Cardiac muscle cell (in vitro differentiated cells and primary cell): ENCODE measurements around the gene TSPAN9. TPM values are rescaled to one million over a fixed set of nuclear protein-coding genes. Genes with fewer than 3 reads are reported as not detected.

Source experiments
- DNase-seq, 2 donors: peaks; one replicate each; pipeline versions ENCODE4 v3.0.0 to v3.0.0-alpha.2; 2010 to 2017; ENCODE audit warnings: low read depth in 1 of 2, low spot score in 1 of 2
- H3K27ac ChIP-seq: fragments of 200-600 bp; sonication (generic); 2 replicates; pipeline ENCODE4 v1.5.1; 2016
- H3K27me3 ChIP-seq: fragments of 200-600 bp; sonication (generic); 2 replicates; pipeline ENCODE4 v1.6.0; 2016; ENCODE audit warnings: control low read depth
- H3K36me3 ChIP-seq: fragments of 200-600 bp; sonication (generic); 2 replicates; pipeline ENCODE4 v1.5.1; 2016; ENCODE audit warnings: control low read depth
- H3K4me1 ChIP-seq: fragments of 200-600 bp; sonication (generic); 2 replicates; pipeline ENCODE4 v1.8.1; 2017; ENCODE audit warnings: low read depth, mild to moderate bottlenecking, mixed run types
- H3K4me3 ChIP-seq: fragments of 200-600 bp; sonication (generic); 2 replicates; pipeline ENCODE4 v1.5.1; 2016; ENCODE audit warnings: mild to moderate bottlenecking
- H3K9me3 ChIP-seq: fragments of 200-600 bp; sonication (generic); 2 replicates; pipeline ENCODE4 v1.5.1; 2017; ENCODE audit warnings: low read depth, mild to moderate bottlenecking, control low read depth
- polyA plus RNA-seq: library from polyadenylated mRNA; unstranded; fragments of >200 nt; fragmentation: Nextera tagmentation; extraction: Ambion mirVana; gene quantifications from 2 replicates; pipeline ENCODE4 v1.2.1, GENCODE V29; 2016
- total RNA-seq: library from RNA; depleted of rRNA; stranded (reverse); fragments of >200 nt; gene quantifications from 2 replicates; pipeline ENCODE4 v1.2.3, GENCODE V29; 2016
- TF ChIP-seq, protein P1 (sequence below): IDR thresholded peaks from 2 replicates; pipeline ENCODE4 v1.5.1; 2012; ENCODE audit warnings: low read depth, mild to moderate bottlenecking, low read length

Gene TSPAN9
- total and polyA plus RNA-seq, 2 experiments from 2014 or later: 13.3 to 199 TPM

DNA sequence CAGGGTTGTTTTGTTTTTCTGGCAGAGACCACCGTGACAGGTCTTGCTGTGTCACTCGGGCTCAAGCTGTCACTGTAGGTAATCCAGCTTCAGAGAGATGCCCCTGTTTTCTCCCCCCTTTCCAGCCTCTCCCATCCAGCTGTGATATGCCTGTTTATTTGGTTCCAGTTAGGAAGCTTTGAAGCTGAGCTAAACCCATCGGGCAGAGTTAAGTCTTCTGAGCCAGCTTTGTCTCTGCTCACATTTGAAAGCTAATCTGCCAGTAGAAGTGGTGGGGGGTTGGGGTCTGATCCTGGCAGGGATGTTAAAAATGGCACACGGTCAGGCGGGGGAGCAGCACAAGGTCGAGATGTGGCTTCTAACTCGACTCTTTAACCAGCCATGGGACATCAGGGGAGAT lies 130.0 kb downstream of the TSPAN9 start:
- peak overlapping the region; percentile 93 for H3K27ac ChIP-seq
- H3K27me3 ChIP-seq: no peaks in the 10 kb centered on the region
- H3K4me3 ChIP-seq: no peak overlapping the region
- H3K4me1 ChIP-seq: peaks cover 63% of the 10 kb centered on the region
- peak in 1 of 2 donors; percentile 73 for DNase-seq
- H3K36me3 ChIP-seq: no peaks in the 10 kb centered on the region
- TF ChIP-seq, protein P1, sequence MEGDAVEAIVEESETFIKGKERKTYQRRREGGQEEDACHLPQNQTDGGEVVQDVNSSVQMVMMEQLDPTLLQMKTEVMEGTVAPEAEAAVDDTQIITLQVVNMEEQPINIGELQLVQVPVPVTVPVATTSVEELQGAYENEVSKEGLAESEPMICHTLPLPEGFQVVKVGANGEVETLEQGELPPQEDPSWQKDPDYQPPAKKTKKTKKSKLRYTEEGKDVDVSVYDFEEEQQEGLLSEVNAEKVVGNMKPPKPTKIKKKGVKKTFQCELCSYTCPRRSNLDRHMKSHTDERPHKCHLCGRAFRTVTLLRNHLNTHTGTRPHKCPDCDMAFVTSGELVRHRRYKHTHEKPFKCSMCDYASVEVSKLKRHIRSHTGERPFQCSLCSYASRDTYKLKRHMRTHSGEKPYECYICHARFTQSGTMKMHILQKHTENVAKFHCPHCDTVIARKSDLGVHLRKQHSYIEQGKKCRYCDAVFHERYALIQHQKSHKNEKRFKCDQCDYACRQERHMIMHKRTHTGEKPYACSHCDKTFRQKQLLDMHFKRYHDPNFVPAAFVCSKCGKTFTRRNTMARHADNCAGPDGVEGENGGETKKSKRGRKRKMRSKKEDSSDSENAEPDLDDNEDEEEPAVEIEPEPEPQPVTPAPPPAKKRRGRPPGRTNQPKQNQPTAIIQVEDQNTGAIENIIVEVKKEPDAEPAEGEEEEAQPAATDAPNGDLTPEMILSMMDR: no peak
- H3K9me3 ChIP-seq: no peaks in the 10 kb centered on the region

DNA sequence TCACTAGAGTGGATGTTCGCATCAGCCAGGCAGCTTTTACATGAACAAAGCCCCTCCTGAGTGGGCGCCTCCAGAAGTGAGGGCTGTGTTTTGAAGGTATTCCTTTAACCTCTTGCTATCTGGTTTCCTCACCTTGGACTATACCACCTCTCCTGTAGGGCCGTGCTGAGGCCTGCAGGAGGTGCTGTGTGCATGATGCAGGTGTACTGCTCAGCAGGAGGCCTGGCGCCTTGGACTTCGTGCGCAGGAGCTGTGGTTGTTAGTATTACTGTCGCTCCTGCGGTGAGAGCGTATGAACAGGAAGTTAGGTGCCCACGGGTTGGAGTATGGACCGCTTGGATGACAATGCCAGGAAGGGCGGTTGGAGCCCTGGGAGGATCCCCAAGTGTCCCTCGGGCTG lies 130.7 kb downstream of the TSPAN9 start:
- Histone ChIP-seq H3K4me3 (no peak overlapping the region), H3K9me3 (no peaks in the 10 kb centered on the region), H3K27ac (peak overlapping the region; percentile 93), H3K36me3 (no peaks in the 10 kb centered on the region), H3K27me3 (no peaks in the 10 kb centered on the region), H3K4me1 (peaks cover 62% of the 10 kb centered on the region)
- DNase-seq: peak in 1 of 2 donors; percentile 39
- TF ChIP-seq, protein P1: peak; percentile 17

GRCh38 chr12:3213188-3213587 lies 136.0 kb downstream of the TSPAN9 start:
- H3K27me3 ChIP-seq: no peaks in the 10 kb centered on the region
- peak in 1 of 2 donors; percentile 86 for DNase-seq
- H3K36me3 ChIP-seq: no peaks in the 10 kb centered on the region
- no peak overlapping the region for H3K4me3 ChIP-seq
- no peaks in the 10 kb centered on the region for H3K9me3 ChIP-seq
- TF ChIP-seq, protein P1: no peak
- H3K4me1 ChIP-seq: peaks cover 48% of the 10 kb centered on the region
- peak overlapping the region; percentile 96 for H3K27ac ChIP-seq

DNA sequence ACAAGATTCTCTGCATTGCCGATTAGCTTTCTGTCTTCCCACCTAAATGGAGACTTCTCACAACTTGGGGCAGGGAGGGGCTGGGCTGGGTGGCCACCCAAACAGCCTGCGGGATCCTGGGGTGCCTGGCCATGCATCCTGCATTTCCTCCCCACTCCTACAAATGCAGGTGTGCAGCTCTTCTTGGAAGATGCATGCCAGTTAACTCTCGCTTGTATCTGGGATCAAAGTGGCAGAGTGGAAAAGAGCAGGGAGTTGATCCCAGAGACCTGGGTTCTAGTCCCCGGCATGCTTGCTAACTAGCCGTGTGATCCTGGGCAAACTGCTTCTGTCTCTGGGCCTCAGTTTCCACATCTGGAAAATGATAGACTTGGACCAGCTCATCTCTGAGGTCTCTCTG lies 136.6 kb downstream of the TSPAN9 start:
- no peak for DNase-seq
- no peaks in the 10 kb centered on the region for H3K9me3 ChIP-seq
- H3K36me3 ChIP-seq: no peaks in the 10 kb centered on the region
- H3K4me3 ChIP-seq: no peak overlapping the region
- peaks cover 48% of the 10 kb centered on the region for H3K4me1 ChIP-seq
- H3K27ac ChIP-seq: peak overlapping the region; percentile 96
- TF ChIP-seq, protein P1: no peak
- H3K27me3 ChIP-seq: no peaks in the 10 kb centered on the region

DNA sequence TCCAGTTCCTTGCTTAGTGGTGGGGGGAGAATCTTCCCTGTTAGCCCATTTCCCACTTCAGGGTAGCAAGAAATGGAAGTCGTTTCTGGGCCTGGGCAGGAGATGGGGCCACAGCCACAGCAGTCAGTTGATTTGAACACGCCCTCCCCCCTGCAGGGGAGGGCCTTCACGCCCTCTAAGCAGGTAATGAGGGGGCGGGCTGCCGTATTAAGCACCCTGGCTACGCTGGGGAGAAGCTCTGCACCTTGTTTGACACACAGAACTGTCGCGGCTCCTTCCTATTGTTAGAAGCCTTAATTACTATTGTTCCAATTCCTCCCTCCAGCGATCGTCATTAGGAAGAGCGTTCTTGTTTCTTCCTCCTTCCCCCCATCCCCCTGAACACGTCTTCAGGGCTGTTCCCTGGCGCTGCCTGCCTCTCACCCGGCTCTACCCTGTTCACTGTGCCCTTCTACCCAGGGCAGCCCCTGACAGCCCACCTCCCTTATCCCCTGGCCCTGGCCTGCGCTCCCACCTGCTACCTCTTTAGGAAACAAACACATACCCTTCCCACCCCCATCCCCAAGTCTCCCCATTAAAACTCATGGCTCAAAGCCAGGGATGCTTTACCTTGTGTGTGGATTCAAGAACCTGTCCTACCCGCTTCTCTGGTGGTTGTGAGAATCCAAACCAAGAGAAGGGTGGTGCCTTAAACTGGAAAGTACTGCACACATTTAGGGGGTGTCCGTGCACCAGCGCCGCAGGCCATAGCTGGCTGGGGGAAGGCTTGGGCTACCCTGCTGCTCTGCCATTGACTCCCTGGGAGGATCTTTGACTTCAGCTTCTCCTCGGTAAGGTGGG lies 137.6 kb downstream of the TSPAN9 start:
- Histone ChIP-seq H3K27ac (peak overlapping the region; percentile 96), H3K36me3 (no peaks in the 10 kb centered on the region), H3K4me3 (no peak overlapping the region), H3K4me1 (peaks cover 55% of the 10 kb centered on the region), H3K9me3 (no peaks in the 10 kb centered on the region), H3K27me3 (no peaks in the 10 kb centered on the region)
- TF ChIP-seq, protein P1: no peak
- no peak for DNase-seq
